Right hindlimb (tissue), 1 donor: ENCODE results near the gene TBCE.

Experiments used
- DNase-seq: peaks from one replicate; pipeline ENCODE4 v3.0.0-alpha.2; 2018

The TBCE gene

DNA sequence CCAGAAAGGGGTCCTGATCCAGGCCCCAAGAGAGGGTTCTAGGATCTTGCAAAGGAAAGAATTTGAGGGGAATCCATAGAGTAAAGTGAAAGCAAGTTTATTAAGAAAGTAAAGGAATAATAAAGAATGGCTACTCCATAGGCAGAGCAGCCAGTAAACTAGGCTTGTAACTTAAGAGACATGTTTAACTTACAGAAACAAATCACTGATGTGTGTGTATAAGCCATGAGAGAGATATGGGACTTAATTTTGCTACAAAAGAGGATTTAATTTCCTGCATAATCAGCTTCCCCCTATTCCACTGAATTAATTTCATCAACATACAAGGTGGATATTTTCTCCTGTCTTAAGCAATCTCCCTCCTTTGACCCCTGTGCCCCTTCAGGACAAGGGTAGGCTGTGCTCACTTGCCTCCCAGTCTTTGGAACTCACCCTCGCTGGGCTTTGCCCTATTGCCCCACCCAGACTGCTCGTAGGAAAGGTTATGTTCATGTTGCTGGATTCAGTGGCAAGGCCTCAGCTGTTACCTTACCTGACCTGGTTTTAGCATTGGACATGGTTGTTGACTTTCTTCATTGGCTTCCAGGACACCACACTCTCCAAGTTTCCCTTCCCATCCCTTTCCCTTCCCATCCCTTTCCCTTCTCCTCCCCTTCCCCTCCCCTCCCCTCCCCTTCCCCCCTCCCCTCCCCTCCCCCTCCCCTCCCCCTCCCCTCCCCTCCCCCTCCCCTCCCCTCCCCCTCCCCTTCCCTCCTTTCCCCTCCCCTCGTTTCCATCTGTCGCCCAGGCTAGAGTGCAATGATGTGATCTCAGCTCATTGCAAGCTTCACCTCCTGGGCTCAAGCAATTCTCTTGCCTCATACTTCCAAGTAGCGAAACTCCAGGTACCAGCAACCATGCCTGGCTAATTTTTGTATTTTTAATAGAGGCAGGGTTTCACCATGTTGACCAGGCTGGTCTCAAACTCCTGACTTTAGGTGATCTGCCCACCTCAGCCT lies 44.6 kb downstream of the TBCE start:
- DNase-seq, result no peak

- DNase-seq, result peak; percentile 60
Observed at GRCh38 chr1:235415008-235415904, 48.0 kb downstream of the TBCE start.

DNA sequence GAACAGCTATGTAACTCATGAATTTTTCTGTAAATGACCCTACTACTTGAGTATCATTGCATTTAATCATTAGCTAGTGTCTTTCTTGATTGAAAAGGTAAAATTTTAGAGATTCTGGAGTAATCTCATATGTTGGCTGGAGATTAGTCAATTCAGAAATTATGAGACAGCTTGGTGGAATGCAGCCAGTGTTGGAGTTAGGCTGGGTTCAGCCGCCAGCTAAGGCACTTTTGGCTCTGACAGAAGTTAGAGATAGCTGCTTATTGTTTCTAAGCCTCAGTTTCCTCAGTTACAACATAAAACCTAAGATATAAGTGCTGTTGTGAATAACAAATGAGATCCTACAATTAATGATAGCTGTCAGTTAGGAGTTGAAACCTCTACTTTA lies 49.4 kb downstream of the TBCE start:
- no peak for DNase-seq

DNA sequence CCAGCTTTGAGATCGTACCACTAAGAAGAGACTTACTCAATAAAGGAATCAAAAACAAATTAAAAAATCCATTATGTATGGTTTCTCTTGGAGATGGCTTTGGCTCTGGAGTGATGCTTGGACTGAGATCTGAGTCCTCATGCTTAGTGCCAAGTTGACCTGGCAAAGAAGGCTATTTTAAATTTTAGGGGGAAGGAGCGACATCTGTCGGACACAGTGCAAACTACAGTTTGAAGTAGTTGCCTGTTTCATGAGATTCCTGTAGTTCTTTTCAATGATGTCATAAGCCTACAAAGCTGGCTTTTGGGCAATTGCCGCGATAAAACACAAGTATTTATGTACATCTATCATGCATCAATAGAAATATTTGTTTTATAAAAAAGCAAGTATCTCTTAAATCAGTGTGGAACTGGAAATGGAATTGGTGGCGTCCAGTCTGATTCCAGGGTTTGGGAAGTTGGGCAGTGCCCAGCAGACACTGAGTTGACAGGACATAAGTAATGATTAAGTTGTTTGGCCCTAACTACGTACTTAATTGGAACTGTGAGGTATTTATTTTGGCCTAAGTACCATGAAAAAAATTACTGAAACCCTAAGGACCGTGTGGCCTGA lies 50.0 kb downstream of the TBCE start:
- DNase-seq, result peak; percentile 66

GRCh38 chr1:235421751-235422150 lies 54.5 kb downstream of the TBCE start:
- no peak for DNase-seq

DNA sequence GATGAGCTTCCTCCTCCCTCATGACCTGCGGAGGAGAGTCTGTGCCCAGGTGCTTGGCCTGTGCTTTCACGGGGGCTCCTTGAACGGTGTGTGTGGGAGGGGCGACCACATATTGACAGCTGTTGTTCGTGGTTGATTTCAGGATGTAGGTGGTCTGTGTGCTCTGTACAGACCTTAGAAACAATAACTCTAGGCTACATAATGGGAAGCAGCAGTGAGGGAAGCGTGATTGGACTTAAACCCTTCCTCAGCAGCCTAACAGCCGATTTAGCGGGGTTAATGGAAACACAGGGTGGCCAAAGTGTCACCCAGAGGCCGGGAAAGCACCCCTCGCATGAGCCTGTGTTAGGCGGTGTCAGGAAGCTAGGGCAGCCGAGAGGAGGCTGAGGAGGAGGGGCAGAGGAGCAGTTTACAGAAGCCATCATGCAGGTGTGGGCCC lies 56.0 kb downstream of the TBCE start:
- DNase-seq, result no peak

GRCh38 chr1:235424092-235424491 lies 56.9 kb downstream of the TBCE start:
- DNase-seq, result no peak

- no peak for DNase-seq
Observed at GRCh38 chr1:235425357-235425756, 58.1 kb downstream of the TBCE start.

- no peak for DNase-seq
Observed at GRCh38 chr1:235426143-235426542, 58.9 kb downstream of the TBCE start.

DNA sequence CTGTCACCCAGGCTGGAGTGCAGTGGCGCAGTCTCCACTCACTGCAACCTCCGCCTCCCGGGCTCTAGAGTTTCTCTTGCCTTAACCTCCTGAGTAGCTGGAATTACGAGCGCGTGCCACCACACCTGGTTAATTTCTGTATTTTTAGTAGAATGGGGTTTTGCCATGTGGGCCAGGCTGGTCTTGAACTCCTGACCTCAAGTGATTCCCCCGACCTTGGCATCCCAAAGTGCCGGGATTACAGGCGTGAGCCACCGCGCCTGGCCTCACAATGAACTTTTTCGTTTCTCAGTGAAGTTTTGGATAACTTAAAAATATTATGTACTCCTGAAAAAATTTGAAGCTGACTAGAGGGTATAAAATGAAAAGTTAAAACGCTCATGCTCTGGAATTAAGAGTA lies 59.5 kb downstream of the TBCE start:
- no peak for DNase-seq

- no peak for DNase-seq
Observed at GRCh38 chr1:235427447-235427846, 60.2 kb downstream of the TBCE start.

DNA sequence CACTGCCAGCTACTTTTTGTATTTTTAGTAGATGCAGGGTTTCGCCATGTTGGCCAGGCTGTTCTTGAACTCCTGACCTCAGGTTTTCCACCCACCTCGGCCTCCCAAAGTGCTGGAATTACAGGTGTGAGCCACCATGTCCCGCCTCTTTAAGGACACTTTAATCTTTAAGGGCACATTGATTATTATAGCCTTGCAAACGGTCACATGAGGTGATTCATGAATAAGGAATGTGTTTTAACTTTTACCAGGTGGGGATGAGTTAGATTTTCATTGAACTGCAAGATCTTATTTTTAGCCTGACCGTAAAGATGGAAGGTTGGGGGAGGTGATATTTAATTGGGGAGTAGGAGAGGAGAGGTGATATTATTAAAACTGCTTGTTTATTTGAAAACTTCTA lies 61.9 kb downstream of the TBCE start:
- DNase-seq, result no peak

GRCh38 chr1:235430991-235431390 lies 63.8 kb downstream of the TBCE start:
- DNase-seq, result no peak

DNA sequence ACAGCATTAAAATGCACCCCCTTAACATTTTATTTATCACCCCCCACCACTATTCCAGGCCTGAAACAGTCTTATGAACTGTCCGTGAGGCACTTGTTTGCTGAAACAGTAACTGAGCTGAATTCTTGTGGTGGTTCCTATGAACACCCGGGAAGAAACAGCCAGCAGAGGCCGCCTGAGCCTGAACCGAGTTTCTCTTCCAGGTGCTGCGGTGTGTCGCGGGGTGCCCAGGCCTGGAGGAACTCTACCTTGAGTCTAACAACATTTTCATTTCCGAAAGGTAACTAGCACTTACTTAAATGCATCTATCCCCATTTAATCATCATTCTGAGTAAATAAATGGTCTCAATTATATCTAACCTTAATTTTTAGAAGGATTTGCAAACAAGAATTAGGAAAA lies 66.8 kb downstream of the TBCE start:
- no peak for DNase-seq

- DNase-seq, result no peak
Observed at GRCh38 chr1:235441159-235441685, 74.0 kb downstream of the TBCE start.

DNA sequence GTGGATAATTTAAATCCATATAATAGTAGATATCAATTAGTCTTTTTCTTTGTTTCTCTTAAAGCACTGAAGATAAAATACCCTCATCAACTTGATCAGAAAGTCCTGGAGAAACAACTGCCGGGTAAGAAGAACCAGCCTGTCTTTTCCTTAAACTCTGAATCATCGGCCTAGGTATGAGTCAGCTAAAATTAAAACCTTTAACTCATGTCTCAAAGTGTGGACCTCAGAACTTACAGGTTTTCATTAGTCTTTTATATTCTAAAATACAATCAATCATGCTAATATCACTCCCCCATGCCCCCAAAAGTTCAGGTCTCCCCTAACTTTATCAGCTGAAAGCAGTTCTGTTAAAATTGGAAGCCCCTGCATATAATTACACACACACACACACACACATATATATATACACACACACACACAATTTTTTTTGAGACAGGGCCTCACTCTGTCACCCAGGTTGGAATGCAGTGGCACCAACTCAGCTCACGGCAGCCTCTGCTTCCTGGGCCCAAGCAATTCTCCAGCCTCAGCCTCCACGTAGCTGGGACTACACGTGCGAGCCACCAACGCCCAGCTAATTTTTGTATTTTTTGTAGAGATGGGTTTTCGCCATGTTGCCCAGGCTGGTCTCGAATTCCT lies 75.7 kb downstream of the TBCE start:
- no peak for DNase-seq

GRCh38 chr1:235448616-235449015 lies 81.4 kb downstream of the TBCE start:
- DNase-seq, result no peak

- no peak for DNase-seq
Observed at GRCh38 chr1:235450433-235450832, 83.2 kb downstream of the TBCE start.

DNA sequence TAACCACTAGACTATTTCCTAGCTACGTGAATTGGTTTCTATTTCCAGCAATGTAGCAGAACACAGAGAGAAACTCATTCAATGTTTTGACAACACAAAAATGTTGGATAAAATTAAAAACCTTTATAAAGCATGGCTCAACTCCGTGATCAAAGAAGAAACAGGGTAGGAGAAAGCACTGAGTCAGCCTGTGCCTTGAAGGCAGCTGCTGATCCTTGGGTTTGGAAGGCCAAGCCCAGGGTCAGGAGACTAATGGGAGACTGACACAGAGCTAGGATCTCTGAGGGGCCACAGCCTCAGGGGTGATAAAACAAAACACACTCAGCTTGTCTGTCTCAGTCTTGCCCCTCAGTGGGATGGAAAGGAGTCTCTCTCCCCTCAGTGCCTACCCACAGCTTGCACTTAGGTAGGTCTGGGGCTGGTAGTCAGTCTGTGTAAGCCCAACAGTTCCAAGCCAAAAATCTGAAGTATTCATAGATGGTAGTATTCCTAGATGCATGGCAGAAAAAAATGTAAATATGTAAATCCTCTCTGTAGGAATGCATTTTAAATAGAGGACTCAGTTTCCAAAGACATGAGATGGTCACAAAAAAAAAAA lies 83.8 kb downstream of the TBCE start:
- DNase-seq, result no peak

DNA sequence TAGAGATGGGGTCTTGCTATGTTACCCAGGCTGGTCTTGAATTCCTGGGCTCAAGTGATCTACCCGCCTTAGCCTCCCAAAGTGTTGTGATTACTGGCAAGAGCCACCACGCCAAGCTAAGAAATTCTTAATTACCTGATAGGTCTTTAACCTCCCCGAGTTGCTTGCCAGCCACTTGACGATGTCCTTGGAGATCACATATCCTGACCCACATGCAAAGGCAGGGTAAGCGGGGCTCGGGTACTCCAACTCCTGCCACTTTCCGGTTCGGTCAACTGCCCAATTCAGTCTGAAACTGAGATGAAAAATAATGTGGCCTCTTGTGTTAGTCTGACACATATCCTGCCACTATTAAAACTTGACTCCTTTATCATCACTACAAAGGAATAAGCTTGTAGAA lies 86.8 kb downstream of the TBCE start:
- no peak for DNase-seq

DNA sequence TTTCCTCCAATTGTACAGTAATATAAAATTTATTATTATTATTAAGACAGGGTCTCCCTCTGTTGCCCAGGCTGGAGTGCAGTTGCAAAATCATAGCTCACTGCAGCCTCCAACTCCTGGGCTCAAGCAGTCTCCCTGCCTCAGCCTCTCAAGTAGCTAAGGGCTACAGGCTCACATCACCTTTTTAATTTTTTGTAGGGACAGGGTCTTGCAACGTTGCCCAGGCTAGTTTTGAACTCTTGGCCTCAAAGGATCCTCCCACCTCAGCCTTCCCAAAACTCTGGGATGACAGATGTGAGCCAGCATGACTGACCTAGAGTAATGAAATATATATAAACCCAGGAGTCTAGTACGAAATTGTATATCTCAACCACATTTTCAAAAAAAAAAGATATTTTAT lies 87.9 kb downstream of the TBCE start:
- DNase-seq, result no peak

- DNase-seq, result no peak
Observed at GRCh38 chr1:235455823-235456222, 88.6 kb downstream of the TBCE start.
